ENCODE data around the gene BTG3.

BTG3 gene

GRCh38 chr21:17583898-17584297, 28.8 kb downstream of the BTG3 start:
- Histone ChIP-seq H2BK15ac (ENCODE audit: low read depth, poor library complexity, severe bottlenecking) (no peak overlapping the region), H3K27ac (ENCODE audit: low read length, poor library complexity, severe bottlenecking) (no peak overlapping the region), H3K79me1 (replicated peaks; ENCODE audit: low read length, poor library complexity, severe bottlenecking) (no peaks in the 10 kb centered on the region), H3K4me2 (ENCODE audit: low read length, poor library complexity, severe bottlenecking) (no peak overlapping the region), H3K4me3 (ENCODE audit: insufficient read depth in 1 of 2, low read depth in 1 of 2, low read length in 2 of 2) (no peak overlapping the region), H4K8ac (ENCODE audit: low read length) (no peak overlapping the region), H3K14ac (ENCODE audit: low read length in 2 of 2) (no peak overlapping the region), H3K27me3 (ENCODE audit: control insufficient read depth in 1 of 2, insufficient read depth in 1 of 2, low read length in 2 of 2) (no peaks in the 10 kb centered on the region), H4K91ac (ENCODE audit: low read length) (no peak overlapping the region), H3K9me3 (ENCODE audit: control insufficient read depth, low read length) (no peaks in the 10 kb centered on the region), H3K9ac (ENCODE audit: low read length) (no peak overlapping the region), H3K4ac (ENCODE audit: low read depth in 1 of 2, low read length in 2 of 2) (no peak overlapping the region), H2BK5ac (ENCODE audit: low read depth, low read length, poor library complexity, severe bottlenecking) (no peak overlapping the region), H2AFZ (ENCODE audit: low read depth, low read length) (no peak overlapping the region), H2BK120ac (ENCODE audit: low read depth, low read length) (no peak overlapping the region), H3K36me3 (ENCODE audit: control insufficient read depth in 1 of 2, insufficient read depth in 2 of 2, low read depth in 1 of 2, low read length in 2 of 2) (no peaks in the 10 kb centered on the region), H3K4me1 (ENCODE audit: control insufficient read depth, insufficient read depth, low read depth, low read length) (no peaks in the 10 kb centered on the region), H3K18ac (ENCODE audit: low read depth in 1 of 2, low read length in 2 of 2) (no peak overlapping the region), H2BK12ac (ENCODE audit: low read length in 2 of 2) (no peak overlapping the region), H3K23ac (ENCODE audit: low read length in 2 of 2) (no peak overlapping the region), H2AK5ac (ENCODE audit: low read length, severe bottlenecking) (no peak overlapping the region)
- DNase-seq: no peak
- 81% methylated on average over 2 of the region's 3 CpGs for WGBS

DNA sequence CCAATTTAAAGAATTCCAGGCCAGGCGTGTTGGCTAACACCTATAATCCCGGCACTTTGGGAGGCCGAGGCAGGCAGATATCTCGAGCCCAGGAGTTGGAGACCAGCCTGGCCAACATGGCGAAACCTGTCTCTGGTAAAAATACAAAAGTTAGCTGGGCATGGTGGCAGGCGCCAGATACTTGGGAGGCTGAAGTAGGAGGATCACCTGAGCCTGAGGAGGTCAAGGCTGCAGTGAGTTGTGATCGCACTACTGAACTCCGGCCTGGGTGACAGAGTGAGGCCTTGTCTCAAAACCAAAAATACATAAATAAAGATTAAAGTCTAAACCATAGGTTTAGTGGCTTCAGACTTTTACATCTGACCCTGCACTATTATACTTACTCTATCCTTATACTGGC, 32.4 kb downstream of the BTG3 start:
- no peak overlapping the region for H3K4ac ChIP-seq (ENCODE audit: low read depth in 1 of 2, low read length in 2 of 2)
- H3K4me3 ChIP-seq (ENCODE audit: insufficient read depth in 1 of 2, low read depth in 1 of 2, low read length in 2 of 2): no peak overlapping the region
- no peak overlapping the region for H2BK5ac ChIP-seq (ENCODE audit: low read depth, low read length, poor library complexity, severe bottlenecking)
- no peak overlapping the region for H2AFZ ChIP-seq (ENCODE audit: low read depth, low read length)
- no peak overlapping the region for H2BK12ac ChIP-seq (ENCODE audit: low read length in 2 of 2)
- H3K9me3 ChIP-seq (ENCODE audit: control insufficient read depth, low read length): no peaks in the 10 kb centered on the region
- no peak for DNase-seq
- no peak overlapping the region for H3K23ac ChIP-seq (ENCODE audit: low read length in 2 of 2)
- H2AK5ac ChIP-seq (ENCODE audit: low read length, severe bottlenecking): no peak overlapping the region
- H3K4me1 ChIP-seq (ENCODE audit: control insufficient read depth, insufficient read depth, low read depth, low read length): no peaks in the 10 kb centered on the region
- H4K91ac ChIP-seq (ENCODE audit: low read length): no peak overlapping the region
- 89% methylated on average over 5 of the region's 8 CpGs for WGBS
- H2BK120ac ChIP-seq (ENCODE audit: low read depth, low read length): no peak overlapping the region
- H3K79me1 ChIP-seq (replicated peaks; ENCODE audit: low read length, poor library complexity, severe bottlenecking): no peaks in the 10 kb centered on the region
- no peak overlapping the region for H4K8ac ChIP-seq (ENCODE audit: low read length)
- no peak overlapping the region for H3K27ac ChIP-seq (ENCODE audit: low read length, poor library complexity, severe bottlenecking)
- H3K27me3 ChIP-seq (ENCODE audit: control insufficient read depth in 1 of 2, insufficient read depth in 1 of 2, low read length in 2 of 2): no peaks in the 10 kb centered on the region
- H3K4me2 ChIP-seq (ENCODE audit: low read length, poor library complexity, severe bottlenecking): no peak overlapping the region
- H3K9ac ChIP-seq (ENCODE audit: low read length): no peak overlapping the region
- H3K18ac ChIP-seq (ENCODE audit: low read depth in 1 of 2, low read length in 2 of 2): no peak overlapping the region
- no peaks in the 10 kb centered on the region for H3K36me3 ChIP-seq (ENCODE audit: control insufficient read depth in 1 of 2, insufficient read depth in 2 of 2, low read depth in 1 of 2, low read length in 2 of 2)
- H3K14ac ChIP-seq (ENCODE audit: low read length in 2 of 2): no peak overlapping the region
- no peak overlapping the region for H2BK15ac ChIP-seq (ENCODE audit: low read depth, poor library complexity, severe bottlenecking)

- Histone ChIP-seq H2AK5ac (ENCODE audit: low read length, severe bottlenecking) (no peak overlapping the region), H3K27ac (ENCODE audit: low read length, poor library complexity, severe bottlenecking) (no peak overlapping the region), H2BK15ac (ENCODE audit: low read depth, poor library complexity, severe bottlenecking) (no peak overlapping the region), H3K4me2 (ENCODE audit: low read length, poor library complexity, severe bottlenecking) (no peak overlapping the region), H2AFZ (ENCODE audit: low read depth, low read length) (no peak overlapping the region), H3K9ac (ENCODE audit: low read length) (no peak overlapping the region), H3K23ac (ENCODE audit: low read length in 2 of 2) (no peak overlapping the region), H3K27me3 (ENCODE audit: control insufficient read depth in 1 of 2, insufficient read depth in 1 of 2, low read length in 2 of 2) (peaks cover 0 to 4% of the 10 kb centered on the region in 2 experiments), H3K4me3 (ENCODE audit: insufficient read depth in 1 of 2, low read depth in 1 of 2, low read length in 2 of 2) (no peak overlapping the region), H3K79me1 (replicated peaks; ENCODE audit: low read length, poor library complexity, severe bottlenecking) (no peaks in the 10 kb centered on the region), H4K8ac (ENCODE audit: low read length) (no peak overlapping the region), H3K9me3 (ENCODE audit: control insufficient read depth, low read length) (no peaks in the 10 kb centered on the region), H2BK5ac (ENCODE audit: low read depth, low read length, poor library complexity, severe bottlenecking) (no peak overlapping the region), H3K4ac (ENCODE audit: low read depth in 1 of 2, low read length in 2 of 2) (no peak overlapping the region), H2BK120ac (ENCODE audit: low read depth, low read length) (no peak overlapping the region), H2BK12ac (ENCODE audit: low read length in 2 of 2) (no peak overlapping the region), H3K18ac (ENCODE audit: low read depth in 1 of 2, low read length in 2 of 2) (no peak overlapping the region), H3K14ac (ENCODE audit: low read length in 2 of 2) (no peak overlapping the region), H3K36me3 (ENCODE audit: control insufficient read depth in 1 of 2, insufficient read depth in 2 of 2, low read depth in 1 of 2, low read length in 2 of 2) (no peaks in the 10 kb centered on the region), H4K91ac (ENCODE audit: low read length) (no peak overlapping the region), H3K4me1 (ENCODE audit: control insufficient read depth, insufficient read depth, low read depth, low read length) (no peaks in the 10 kb centered on the region)
- no peak for DNase-seq
- WGBS: 98% methylated on average over 2 of the region's 2 CpGs
Measured at GRCh38 chr21:17578876-17579275, 33.8 kb downstream of the BTG3 start.

GRCh38 chr21:17578162-17578561, 34.5 kb downstream of the BTG3 start:
- 91% methylated on average over 2 of the region's 2 CpGs for WGBS
- H3K27me3 ChIP-seq (ENCODE audit: control insufficient read depth in 1 of 2, insufficient read depth in 1 of 2, low read length in 2 of 2): peaks cover 0 to 4% of the 10 kb centered on the region in 2 experiments
- no peak overlapping the region for H3K27ac ChIP-seq (ENCODE audit: low read length, poor library complexity, severe bottlenecking)
- no peak overlapping the region for H2AK5ac ChIP-seq (ENCODE audit: low read length, severe bottlenecking)
- H3K36me3 ChIP-seq (ENCODE audit: control insufficient read depth in 1 of 2, insufficient read depth in 2 of 2, low read depth in 1 of 2, low read length in 2 of 2): no peaks in the 10 kb centered on the region
- H3K79me1 ChIP-seq (replicated peaks; ENCODE audit: low read length, poor library complexity, severe bottlenecking): no peaks in the 10 kb centered on the region
- H4K91ac ChIP-seq (ENCODE audit: low read length): no peak overlapping the region
- no peak overlapping the region for H3K23ac ChIP-seq (ENCODE audit: low read length in 2 of 2)
- no peak overlapping the region for H3K4me2 ChIP-seq (ENCODE audit: low read length, poor library complexity, severe bottlenecking)
- no peak overlapping the region for H2BK5ac ChIP-seq (ENCODE audit: low read depth, low read length, poor library complexity, severe bottlenecking)
- no peaks in the 10 kb centered on the region for H3K9me3 ChIP-seq (ENCODE audit: control insufficient read depth, low read length)
- H4K8ac ChIP-seq (ENCODE audit: low read length): no peak overlapping the region
- H2BK120ac ChIP-seq (ENCODE audit: low read depth, low read length): no peak overlapping the region
- no peak overlapping the region for H3K18ac ChIP-seq (ENCODE audit: low read depth in 1 of 2, low read length in 2 of 2)
- H3K14ac ChIP-seq (ENCODE audit: low read length in 2 of 2): no peak overlapping the region
- no peak overlapping the region for H3K4ac ChIP-seq (ENCODE audit: low read depth in 1 of 2, low read length in 2 of 2)
- H2BK15ac ChIP-seq (ENCODE audit: low read depth, poor library complexity, severe bottlenecking): no peak overlapping the region
- no peak overlapping the region for H3K4me3 ChIP-seq (ENCODE audit: insufficient read depth in 1 of 2, low read depth in 1 of 2, low read length in 2 of 2)
- DNase-seq: no peak
- H3K9ac ChIP-seq (ENCODE audit: low read length): no peak overlapping the region
- H3K4me1 ChIP-seq (ENCODE audit: control insufficient read depth, insufficient read depth, low read depth, low read length): no peaks in the 10 kb centered on the region
- H2AFZ ChIP-seq (ENCODE audit: low read depth, low read length): no peak overlapping the region
- H2BK12ac ChIP-seq (ENCODE audit: low read length in 2 of 2): no peak overlapping the region

Measured in mesenchymal stem cell (in vitro differentiated cells and primary cell).